Right renal cortex interstitium (tissue), 3 donors: ENCODE results near the gene NREP. TPM values are rescaled to one million over a fixed set of nuclear protein-coding genes. Genes with fewer than 3 reads are reported as not detected.
"Not testable (repeated sequence)": the region's sequence is repeated elsewhere in the genome, so short reads cannot be mapped to it uniquely, and the experiment has no call there.

Experiments used
- DNase-seq, 3 donors: peaks; one replicate each; pipeline ENCODE4 v3.0.0-alpha.2; 2013; ENCODE audit warnings: low read depth in 3 of 3, low spot score in 2 of 3
- polyA plus RNA-seq, 3 donors: library from polyadenylated mRNA; unstranded; fragments of 120-200 nt; gene quantifications; one replicate each; pipeline ENCODE4 v1.2.1, GENCODE V29; 2013; ENCODE audit not compliant: insufficient read length in 3 of 3

Gene NREP
- polyA plus RNA-seq, 3 donors, result 861 to 901 (median 880) TPM

- DNase-seq, result no peak
These were observed 15.7 kb downstream of the NREP start for GRCh38 chr5:111741278-111741677.

- no peak for DNase-seq
These were observed 17.6 kb downstream of the NREP start for GRCh38 chr5:111739416-111739815.

DNA sequence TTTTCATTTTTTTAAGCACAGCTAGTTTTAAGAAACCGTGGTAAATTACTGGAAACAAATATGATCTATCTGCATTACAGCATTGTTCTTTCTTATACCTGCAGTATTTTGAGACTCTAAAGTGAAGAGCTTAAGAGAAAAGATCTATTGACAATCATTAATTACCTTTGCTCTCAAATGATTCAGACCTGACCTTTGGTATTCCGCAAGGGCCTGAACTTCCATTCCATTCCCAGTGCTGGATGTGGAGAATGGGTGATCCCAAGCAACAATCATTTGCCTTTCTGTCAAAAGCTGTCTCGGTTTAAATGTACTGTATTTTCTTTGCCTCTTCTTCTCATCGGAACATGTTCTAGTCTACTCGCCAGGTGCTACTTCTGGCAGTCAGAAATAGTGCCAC is 18.9 kb downstream of the NREP start:
- DNase-seq, result no peak

GRCh38 chr5:111737716-111738115 is 19.3 kb downstream of the NREP start:
- DNase-seq, result no peak

DNA sequence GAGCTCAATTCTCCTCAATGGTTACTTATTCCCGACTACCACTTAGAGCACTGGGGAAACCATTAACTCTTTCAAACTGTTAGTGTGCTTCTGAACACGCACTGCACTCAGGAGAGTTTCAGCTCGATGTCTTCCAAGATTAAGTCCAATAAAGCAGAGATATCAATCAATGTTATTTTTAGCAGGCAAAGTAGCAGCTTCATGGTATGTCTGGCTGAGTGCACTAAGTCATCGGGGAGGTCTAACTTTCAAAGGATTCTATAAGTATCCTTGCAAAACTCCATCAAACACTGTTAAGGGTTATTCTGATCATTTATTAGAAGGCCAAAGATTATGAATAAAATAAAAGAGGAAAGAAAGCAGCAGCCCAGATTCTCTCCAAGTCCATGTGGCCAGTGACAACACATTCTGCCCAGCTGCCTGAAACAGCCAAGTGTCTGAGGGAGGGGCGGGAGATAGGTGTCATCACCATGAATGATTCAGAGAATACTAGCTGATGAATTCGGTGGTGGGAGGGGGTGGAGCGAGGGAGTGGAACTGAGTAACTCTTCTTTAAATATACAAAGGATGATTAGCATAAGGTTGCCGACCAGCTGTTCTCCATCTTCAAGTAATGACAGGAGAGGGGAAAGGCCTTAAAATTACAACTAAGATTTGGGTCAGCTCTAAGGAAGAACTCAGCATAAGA is 21.3 kb downstream of the NREP start:
- no peak for DNase-seq

DNA sequence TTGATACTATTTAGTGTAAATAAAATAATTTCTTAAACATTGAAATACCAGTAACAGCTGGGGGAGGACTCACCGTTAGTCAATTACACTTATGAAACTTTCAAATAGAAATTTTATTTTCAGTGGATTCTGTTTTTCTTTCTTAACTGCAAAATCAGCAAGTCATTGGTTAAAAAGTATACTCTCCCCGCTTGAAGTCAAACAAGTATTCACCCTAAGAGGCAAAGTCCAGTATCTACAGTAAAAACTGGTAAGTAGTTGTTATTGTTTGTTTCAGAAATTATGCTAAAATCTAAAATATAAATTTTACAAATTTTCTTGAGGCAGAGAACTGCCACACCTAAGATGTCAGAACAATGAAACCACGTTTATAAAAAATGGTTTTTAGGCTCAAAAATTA is 22.4 kb downstream of the NREP start:
- no peak for DNase-seq

- no peak for DNase-seq
These were observed 23.0 kb downstream of the NREP start for GRCh38 chr5:111734013-111734412.

DNA sequence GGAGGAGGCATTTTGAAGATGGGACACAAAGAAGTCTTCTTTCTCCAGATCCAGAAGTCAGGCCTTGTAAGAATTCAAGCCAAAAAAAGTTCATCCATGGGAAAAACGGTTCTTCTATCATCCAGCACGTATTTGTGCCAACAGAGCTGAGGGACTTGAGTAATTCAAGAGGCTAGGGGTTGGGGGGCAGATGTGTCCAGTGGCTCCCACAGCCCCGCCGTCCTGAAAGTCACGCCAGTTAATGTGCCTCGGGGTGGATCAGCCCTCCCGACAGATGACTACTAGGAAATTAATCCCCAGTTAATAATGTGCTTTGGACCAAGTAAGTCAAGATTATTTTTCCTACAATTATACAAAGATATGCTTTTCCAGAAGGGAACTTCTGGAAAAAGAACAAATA is 23.4 kb downstream of the NREP start:
- DNase-seq, result no peak

DNA sequence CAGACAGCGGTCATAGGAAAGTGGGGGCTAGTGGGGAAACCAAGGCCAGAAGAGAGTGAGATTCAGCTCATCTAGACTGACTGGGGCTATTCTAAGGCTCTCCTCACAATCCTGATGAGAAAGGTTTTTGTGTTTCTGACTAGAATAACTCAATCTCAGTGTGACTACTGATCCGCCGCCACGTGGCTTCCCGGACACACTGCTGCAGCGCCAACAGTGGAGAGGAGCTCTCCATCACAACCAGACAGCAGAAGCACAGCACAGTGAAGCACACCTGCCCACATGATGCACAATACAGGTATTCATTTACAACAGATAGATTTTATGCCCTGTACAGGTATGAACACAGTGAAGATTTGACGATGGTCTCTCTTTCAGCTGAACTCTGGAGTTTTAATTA is 25.4 kb downstream of the NREP start:
- DNase-seq, result no peak

DNA sequence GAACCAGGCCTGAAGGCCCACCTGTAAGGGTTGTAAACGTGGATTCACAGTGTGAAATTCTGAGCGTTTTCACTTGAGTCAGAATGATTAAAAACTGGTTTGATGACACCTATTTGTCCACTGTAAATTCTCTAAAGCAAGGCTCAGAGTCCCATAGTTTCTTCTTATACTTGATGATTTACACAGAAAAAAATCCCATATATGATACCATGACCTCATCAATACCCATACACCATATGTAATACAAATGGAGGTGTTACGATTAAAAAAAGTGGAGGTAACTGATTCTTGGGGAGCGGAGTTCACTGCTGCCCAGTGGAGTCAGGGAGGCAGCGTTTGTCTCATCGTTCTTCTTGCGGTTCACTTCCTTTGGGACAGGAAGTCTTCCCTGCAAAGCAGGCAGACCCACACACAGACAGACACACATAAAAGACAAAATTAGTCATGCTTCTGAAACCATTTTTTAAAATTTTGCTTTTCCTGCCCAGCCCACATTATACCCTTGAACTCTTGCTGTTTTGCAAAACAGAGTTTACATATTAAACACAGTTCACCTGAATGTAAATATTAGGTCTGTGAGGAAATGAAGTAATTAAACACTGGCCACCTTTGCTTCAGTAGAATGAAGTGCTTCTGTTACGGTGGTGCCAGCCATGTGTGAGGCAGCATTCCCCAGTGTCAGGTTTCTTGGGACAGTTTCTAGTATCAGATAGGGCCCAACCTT is 26.2 kb downstream of the NREP start:
- DNase-seq, result no peak

- no peak for DNase-seq
These were observed 28.1 kb downstream of the NREP start for GRCh38 chr5:111728941-111729340.

GRCh38 chr5:111726986-111727385 is 30.0 kb downstream of the NREP start:
- DNase-seq, result no peak

GRCh38 chr5:111722140-111722539 is 34.9 kb downstream of the NREP start:
- DNase-seq, result no peak

DNA sequence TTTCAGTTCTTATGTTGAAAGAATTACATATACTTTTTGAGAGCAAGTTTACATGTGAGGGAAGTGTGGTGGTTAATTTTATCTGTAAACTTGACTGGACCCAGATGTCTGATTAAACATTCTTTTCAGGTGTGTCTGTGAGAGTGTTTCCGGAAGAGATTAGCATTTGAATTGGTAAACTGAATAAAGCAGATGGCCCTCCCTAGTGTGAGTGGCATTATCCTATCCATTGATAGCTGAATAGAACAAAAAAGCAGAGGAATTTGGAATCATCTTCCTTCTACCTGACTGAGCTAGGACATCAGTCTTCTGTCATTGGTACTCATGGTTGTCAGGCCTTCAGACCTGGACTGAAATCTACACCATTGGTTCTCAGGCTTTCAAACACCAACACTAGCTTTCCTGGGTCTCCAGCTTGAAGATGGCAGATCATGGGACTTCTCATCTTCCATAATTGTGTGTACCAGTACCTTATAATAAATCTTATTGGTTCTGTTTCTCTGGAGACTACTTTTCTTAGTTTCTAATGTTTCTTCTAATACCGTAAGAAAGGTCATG is 36.6 kb downstream of the NREP start:
- DNase-seq, result no peak

- DNase-seq, result no peak
These were observed 37.2 kb downstream of the NREP start for GRCh38 chr5:111719773-111720172.

DNA sequence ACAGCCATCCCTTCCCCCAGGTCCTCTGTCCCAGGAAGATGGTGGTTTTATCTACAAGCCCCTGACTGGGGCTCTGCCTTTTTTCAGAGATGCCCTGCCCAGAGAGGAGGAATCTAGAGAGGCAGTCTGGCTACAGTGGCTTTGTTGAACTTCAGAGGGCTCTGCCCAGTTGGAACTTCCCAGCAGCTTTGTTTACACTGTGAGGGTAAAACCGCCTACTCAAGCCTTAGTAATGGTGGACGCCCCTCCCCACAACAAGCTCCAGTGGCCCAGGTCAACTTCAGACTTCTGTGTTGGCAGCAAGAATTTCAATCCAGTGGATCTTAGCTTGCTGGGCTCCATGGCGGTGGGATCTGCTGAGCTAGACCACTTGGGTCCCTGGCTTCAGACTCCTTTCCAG is 40.2 kb downstream of the NREP start:
- not testable (repeated sequence) for DNase-seq

DNA sequence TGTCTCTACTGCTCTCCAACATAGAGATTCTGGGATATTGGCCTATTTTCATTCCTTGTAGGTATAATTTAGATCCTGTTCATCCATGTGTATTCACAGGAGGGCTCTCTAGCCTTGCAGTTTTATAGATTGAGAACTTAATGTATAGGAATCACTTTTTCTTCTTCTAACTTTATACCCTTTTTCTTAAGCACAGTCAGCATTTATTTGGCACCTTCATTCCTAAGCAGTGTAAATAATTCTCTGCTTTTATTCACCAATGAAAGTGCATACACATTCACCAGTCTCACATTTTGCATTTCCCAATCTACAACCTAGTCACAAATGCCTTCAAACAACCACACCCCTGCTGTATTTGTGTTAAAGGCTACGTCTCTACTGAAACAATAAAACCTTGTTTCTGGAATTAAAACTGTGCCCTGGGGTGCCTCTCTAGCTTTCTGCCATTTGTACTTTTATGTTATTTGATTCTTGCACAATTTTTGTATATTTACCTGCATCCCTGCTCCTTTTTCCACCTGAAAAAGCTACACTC is 49.3 kb downstream of the NREP start:
- no peak for DNase-seq

DNA sequence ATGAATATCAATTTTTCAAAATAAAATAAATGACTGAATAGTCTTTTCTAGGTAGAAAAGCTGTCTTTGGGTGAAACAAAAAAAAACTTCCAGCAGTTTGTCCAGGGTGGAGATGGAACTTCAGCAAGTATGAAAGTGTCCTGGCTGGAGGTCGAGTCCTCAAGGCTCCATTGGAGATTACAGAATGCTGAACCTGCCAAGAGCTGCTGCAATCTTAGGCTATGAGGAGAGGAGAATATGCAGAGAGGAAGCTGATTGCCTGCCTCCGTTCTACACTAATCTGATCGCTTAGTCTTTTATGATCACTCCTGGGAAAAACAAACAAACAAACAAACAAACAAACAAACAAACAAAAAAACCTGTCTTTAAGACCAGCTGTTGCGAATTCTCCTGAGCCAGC is 50.6 kb downstream of the NREP start:
- DNase-seq, result no peak

GRCh38 chr5:111704452-111705085 is 52.4 kb downstream of the NREP start:
- DNase-seq, result no peak

- DNase-seq, result no peak
These were observed 53.3 kb downstream of the NREP start for GRCh38 chr5:111703662-111704061.

DNA sequence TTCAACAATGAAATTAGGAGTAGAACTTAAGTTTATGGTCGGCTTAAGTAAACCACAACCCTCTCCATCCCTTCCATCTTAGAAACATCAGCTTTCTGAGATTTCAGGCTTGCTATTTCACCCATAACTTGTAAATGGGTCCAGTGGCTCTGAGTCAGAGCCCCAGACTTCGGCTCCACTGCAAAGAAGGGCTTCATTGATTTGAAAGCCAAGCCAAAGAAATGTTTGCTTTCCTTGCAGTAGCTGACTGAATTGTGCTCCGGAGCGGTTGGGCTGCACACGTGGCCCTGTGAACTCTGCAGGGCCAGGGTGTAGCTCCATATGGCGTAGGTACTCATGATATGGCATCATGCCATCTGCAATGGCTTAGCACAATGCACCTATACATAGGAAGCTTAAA is 57.0 kb downstream of the NREP start:
- DNase-seq, result no peak
